AG09319 (cell line): ENCODE data around the gene RB1.
A peak's percentile ranks its signal among the peaks of the same experiment; 100 is the strongest.

Source experiments
- DNase-seq: peaks from one replicate; pipeline ENCODE4 v3.0.0-alpha.2; 2010; ENCODE audit warnings: low read depth; ENCODE audit errors: extremely low read depth
- TF ChIP-seq, protein P1 (sequence below): IDR thresholded peaks from 2 replicates; pipeline ENCODE4 v1.5.1; 2011; ENCODE audit warnings: low read depth, mild to moderate bottlenecking, inconsistent platforms, low read length, moderate library complexity

Gene RB1

GRCh38 chr13:48494874-48495273 lies 191.3 kb downstream of the RB1 start:
- TF ChIP-seq, protein P1, sequence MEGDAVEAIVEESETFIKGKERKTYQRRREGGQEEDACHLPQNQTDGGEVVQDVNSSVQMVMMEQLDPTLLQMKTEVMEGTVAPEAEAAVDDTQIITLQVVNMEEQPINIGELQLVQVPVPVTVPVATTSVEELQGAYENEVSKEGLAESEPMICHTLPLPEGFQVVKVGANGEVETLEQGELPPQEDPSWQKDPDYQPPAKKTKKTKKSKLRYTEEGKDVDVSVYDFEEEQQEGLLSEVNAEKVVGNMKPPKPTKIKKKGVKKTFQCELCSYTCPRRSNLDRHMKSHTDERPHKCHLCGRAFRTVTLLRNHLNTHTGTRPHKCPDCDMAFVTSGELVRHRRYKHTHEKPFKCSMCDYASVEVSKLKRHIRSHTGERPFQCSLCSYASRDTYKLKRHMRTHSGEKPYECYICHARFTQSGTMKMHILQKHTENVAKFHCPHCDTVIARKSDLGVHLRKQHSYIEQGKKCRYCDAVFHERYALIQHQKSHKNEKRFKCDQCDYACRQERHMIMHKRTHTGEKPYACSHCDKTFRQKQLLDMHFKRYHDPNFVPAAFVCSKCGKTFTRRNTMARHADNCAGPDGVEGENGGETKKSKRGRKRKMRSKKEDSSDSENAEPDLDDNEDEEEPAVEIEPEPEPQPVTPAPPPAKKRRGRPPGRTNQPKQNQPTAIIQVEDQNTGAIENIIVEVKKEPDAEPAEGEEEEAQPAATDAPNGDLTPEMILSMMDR: no peak
- no peak for DNase-seq

DNA sequence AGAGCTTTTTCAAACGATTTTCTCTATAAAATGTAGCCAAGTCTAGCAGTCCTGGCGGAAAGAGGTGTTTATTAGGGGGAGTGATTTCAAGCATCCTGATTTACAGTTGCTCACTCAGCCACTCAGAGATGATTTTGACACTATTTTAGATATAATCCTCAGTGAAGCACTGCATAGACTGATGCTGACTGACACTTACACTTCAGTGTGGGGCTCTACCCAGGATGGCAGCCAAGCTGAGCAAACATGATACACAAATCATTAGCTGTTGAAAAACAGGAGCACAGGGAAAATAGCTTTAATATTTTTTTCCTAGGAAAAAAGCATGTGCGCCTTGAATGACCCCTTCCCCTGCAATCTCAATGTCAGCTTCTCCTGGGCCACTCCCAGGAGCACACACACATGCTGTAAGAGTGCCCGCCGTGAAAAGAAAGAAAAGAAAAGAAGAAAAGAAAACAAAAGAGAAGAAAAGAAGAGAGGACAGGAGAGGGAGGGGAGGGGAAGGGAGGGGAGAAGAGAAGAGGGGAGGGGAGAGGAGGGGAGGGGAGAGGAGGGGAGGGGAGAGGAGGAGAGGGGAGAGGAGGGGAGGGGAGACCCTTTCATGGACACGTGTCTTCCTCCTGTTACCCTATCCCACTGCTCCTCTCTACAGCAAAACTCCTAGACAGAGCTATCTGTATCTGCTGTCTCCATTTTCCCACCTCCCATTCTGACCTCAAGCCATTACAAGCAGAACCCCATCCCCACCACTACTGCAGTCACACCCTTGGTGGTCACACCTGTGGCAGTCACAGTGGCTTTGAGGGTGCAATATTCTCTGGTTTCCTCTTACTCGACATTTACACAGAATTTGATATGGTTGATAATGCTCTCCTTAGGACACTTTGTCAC lies 193.0 kb downstream of the RB1 start:
- DNase-seq: no peak
- TF ChIP-seq, protein P1: no peak

DNA sequence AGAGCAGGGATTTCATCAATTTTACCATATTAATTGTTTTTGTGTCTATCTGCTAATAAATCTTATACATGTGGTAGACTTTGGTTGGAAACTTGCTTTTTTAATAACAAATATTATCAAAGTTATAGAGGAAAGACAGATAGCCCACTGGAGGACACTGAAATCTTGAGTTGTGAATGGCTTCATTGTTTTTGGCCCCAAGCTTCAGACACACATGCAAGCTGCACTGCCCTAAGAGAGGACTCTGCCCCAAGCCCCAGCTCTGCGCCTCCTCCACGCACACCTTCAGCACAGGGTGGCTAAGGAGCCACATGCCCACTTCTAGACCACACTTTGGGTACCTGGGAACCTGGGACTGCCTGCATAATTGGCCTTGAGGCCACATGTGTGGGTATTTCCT lies 194.1 kb downstream of the RB1 start:
- DNase-seq: no peak
- TF ChIP-seq, protein P1: no peak

DNA sequence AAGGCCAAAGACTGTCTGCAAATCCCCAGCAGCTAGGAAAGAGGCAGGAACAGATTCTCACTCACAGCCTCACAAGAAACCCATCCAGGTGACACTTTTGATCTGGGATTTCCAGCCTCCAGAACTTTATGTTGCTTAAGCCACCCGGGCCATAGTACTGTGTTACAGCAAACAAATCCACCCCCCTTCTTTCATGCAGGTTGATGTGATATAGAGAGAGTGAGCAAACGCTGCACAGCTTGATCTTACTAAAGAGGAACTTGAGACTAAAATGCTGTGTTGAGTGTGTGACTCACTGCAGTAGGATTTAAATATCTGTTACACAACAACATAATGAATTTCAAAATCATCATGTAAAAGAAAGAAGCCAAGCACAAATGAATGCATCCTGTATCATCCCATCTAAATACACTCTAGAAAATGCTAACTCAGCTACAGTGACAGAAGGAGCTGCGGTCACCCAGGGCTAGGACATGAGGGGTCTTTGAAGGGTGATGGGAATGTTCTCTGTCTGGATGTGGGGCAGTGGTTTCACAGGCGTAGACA lies 197.2 kb downstream of the RB1 start:
- peak; percentile 83 for DNase-seq
- TF ChIP-seq, protein P1: no peak

- no peak for DNase-seq
- TF ChIP-seq, protein P1: no peak
These were observed 198.2 kb downstream of the RB1 start for GRCh38 chr13:48501705-48502104.

DNA sequence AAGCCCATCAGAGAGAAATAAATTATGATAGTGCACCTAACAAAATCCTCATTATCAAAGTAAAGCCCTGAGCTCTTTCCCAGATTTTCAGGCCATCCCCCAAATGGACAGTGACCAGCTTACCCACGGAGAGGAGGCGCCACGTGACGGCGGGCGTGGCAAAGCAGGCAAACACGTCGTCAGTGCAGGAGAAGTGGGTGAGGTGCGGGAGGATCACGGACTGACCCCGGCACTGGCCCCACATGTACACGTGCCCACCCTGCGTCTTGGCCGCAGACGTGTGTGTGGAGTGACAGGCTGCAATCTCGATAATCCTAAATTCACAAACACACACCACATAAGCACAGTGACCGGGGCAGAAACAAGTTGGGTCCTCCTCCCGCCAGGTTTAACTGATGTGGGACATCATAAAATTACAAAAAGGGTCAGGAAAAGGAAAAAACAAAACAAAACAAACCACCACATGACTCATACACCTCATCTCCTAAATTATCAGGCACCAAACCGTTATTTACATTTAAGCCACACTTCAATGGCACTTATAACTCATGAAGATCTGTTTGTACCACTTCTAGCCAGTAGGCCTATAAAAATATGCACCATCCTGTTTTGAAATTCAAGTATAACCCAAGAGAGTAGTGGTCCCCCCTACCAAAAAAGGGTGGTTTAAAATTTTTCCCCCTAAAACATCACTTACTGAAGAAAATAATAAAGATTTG lies 199.2 kb downstream of the RB1 start:
- TF ChIP-seq, protein P1: no peak
- no peak for DNase-seq

DNA sequence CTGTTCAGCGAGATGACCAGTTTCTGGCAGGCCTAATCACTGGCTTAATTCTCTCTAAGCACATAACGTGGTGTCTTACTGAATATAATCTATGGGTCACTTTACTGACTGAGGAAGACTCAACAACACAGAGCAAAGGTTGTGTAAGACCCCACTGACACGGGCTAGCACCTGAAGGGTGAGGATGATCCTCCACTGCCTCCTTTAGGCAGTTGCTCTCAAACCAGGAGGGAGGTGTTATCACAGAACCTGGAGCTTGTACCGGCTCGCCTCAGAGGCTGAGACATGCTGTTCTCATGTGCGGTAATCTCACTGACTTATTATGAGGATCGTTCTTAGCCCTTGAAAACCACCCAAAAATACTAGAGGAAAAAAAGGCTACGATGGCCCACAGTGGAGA lies 201.1 kb downstream of the RB1 start:
- TF ChIP-seq, protein P1: no peak
- DNase-seq: no peak
